Medulla oblongata (tissue), 1 donor: Measurements from ENCODE around the gene EPHA3.

Experiments used
- DNase-seq: peaks from one replicate; pipeline ENCODE4 v3.0.0-alpha.2; 2015; ENCODE audit errors: extremely low spot score

EPHA3 gene

DNA sequence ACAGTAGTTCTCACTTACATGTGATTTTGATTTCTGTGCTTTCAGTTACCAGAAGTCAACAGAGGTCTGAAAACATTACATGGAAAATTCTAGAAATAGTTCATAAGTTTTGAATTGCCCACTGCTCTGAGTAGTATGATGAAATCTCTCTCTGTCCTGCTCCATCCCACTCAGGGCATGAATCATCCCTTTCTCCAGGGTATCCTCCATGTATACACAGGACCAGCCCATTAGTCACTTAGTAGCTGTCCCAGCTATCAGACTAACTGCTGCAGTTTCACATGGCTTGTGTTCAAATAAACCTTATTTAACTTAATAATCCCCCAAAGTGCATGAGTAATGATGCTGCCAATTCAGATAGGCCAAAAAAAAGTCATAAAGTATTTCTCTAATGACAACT lies 38.6 kb downstream of the EPHA3 start:
- no peak for DNase-seq

DNA sequence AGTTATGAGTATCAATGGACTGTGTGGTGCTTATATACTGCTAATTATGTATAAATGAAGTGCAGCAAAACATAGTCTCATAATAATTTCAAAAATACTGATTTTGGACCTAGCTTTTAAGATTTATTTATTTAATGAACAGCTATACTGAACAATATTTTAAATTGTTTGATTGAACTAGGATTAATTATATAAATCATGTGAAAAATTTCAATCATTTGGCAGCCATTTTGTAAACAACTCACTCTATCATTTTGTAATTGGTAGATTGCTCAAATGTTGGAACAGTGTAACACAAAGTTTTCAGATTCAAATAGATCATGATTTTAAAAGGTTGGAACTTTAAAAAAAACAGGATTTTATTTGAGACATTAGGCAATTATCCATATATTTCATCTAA lies 47.0 kb downstream of the EPHA3 start:
- no peak for DNase-seq

DNA sequence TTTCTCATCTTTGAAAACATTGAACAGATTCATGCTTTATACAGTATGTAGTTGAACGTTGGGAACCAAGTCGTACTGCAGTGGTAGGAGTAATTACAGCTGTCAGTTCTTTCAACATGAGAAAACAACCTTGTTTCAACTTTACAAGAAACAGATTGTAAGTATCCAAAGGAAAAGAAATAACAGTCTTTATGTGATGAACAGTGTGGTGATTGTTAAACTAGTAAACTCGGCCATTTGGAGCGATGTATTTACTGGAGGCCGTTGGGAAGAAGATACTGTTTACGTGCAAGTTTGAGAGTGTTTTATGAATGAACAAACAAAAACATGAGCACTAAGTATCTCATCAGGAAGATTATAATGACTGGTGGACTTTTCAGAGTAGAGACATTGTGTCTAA lies 48.4 kb downstream of the EPHA3 start:
- peak; percentile 15 for DNase-seq

DNA sequence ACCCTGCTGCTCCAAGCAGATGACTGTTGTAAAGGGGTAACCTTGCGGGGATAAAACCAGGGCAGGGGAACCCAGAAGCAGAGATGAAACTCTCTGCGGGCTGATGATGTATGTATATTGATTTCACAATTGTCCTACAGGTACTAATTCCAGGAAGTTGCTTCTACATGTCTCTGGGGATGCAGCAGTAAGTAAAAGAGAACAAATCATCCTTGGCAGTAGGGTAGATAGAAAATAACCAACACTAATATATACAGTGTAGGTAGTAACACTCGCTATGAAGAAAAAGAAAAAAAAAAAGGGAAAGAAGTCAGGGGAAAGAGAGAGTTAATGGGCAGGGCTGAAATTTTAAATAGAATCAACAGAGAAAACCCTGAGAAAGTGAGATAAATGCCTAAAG lies 50.2 kb downstream of the EPHA3 start:
- DNase-seq, result no peak

DNA sequence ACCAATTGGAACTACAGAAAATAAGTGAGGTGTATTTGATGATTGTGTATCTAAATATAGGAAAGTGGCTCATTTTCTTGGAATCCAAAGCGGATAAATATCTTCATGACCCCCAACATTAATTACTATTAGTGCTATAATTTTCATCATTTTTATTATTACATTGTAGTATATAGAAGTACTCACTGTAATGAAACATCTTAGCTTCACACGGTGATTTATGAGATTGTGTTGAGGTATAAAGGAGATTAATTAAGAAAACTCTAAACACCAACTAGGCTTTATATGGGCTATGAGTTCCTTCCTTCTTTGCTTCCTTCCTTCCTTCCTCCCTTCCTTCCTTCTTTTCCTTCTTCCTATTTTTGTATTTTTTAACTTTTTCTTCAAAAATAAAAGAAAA lies 52.2 kb downstream of the EPHA3 start:
- no peak for DNase-seq

DNA sequence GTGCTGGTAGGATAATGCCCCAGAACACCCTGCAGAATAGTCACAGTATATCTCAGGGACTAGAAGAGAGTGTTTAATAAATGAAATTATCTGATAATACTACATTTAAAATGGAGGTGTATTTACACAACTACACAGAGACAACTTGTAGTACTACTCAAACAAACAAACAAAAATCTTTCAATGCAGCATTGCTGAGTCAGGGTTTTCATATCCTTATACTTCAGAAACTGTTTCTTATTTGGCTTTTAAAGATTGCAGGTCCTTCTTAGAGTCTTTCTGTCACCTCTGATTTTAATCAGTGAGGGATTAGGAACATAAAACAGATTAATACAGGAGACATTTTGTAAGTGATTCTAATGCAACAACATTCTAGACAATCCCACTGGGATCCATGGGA lies 57.4 kb downstream of the EPHA3 start:
- DNase-seq, result no peak

DNA sequence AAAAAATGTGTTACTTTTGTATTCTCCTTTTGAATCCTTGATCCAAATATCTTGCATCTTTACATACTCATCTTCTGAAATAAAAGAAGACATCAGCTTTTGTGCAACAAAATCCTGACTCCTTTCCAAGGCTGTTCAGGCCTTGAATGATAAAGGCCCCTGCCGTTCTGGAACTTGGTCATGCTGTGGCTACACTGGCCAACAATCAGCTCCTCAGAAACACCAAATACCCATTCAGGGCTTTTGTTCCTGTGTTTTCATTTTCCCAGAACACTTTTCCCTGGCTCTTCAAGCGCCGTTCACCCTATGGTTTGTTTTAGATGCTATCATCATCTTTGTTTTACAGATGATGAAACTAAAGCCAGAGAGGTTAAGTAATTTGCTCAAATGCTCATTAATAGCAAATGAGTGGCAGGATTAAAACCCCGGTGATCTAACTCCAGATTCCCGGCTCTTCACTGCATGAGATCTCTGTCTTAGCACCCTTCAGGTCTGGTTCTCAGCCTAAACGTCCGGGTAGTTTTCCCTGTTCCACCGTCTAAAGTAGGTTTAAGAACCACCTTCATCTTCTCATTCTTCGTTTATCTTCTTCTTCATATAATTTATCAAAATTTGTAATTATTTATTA lies 58.3 kb downstream of the EPHA3 start:
- DNase-seq, result peak; percentile 23

DNA sequence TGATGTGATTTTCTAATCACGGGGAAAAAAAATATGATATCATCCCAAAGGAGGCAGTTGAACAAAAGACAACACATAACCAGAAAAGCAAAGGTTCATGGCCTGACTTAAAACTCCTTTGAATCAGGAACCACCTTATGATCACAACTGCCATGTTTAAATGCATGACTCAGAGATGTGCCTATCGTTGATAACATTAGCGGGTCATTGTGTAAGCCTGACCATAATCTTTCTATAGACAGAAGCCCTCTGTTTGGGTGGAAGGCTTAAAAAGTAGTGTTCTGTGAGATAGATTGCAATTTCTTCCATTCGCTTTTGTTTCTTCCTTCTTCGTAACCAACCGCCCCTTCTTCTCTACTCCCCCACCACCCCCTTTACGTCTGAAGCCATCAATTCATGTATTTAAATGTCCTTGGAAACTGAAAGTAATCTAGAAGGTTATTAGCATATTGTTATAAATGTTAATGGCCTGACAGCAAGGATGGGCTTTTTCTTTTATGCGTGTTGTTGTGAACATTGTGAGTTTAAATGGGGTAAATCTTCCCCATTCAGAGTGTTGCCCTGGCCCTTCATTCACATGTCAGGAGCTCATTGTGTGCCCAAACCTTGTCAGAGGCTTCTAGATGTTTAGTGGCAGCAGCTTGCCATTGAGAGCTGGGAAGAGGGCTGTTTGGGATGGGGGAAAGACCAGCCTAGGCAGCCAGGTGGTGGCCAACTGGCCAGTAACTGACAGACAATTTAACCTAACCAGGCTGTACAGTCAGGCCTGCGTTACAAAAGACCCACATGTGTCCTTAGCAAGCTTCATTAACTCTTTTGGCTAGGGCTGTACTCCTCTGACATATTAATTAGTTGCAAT lies 64.5 kb downstream of the EPHA3 start:
- no peak for DNase-seq

DNA sequence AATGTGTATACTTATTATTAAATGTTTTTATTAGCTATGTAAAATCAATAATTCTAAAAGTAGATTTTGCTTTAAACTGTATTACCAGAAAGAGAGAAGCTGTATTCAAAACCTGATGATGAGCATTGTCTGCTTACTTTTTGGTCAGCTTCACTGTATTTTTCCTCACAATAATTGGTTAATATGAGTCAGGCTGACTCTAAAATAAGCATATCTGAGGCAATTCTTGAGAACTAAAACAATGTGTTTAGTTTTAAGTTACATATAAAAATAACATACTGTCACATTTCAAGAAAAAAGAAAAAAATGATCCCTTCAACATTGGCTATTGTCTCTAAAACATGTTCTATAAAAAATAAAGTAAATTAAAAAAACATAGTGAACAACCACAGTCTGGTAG lies 66.1 kb downstream of the EPHA3 start:
- DNase-seq, result no peak

DNA sequence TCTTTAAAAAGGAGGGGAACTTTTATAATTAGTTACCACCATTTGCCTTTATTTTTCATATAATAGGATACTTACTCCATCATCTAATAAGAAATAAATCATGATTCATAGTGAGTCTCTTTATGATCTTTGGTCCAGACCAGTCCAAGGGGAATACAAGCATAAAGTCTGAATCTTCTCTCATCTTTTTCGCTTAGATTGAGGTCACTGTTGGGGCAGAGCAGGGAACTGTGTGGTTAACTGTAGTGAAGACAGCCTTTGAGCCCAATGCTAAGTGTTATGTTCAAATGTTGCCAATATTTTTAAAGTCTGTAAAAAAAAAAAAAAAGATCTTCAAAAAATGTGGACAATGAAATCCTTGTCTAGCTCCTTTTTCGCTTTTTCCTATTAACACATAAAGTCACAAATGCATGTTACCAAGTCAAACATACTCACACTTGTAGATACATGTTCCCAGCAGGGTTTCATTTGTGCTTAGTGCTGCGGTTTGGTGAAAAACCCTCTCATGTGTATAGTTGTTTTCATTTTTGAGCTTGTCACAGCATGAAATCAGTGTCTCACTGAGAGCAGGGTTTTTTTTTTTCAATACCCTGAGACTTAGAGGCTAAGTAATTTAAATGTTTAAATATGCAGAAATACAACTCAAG lies 72.1 kb downstream of the EPHA3 start:
- DNase-seq, result no peak

DNA sequence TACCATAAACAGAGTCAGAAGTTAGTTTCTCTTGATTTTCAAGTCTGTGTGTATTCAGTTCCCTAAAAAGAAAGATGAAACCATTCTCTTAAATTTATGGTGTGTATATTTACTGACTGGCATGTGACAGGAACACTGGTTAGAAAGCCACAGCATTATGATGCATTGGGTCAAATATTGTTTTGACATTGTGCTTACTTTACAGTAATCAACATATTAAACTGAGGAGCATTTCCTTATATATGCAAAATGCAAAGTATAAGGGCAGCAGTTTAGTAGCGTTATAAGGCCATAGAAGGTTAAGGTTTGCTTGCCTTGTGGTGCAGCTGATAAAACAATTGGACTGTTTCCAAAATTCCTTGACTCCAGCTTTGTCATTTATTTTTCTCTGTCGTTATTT lies 72.9 kb downstream of the EPHA3 start:
- no peak for DNase-seq

DNA sequence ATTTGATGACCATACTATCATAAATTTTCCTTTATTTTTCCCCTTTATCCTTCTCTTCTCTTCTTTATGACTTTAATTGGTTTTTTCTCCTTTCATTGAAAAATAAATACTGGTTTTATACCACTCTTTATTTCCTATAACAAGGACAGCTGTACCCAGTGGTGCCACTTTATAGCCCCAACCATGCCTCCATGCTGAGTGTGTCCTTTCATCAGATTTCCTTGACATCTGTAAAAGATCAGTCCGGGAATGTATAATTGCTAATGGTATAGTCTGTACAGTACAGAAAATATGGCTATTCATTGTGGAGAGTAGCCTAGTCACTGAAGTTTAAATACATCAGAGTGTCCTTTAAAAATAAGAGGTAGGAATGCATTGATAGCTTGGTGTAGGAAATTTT lies 74.6 kb downstream of the EPHA3 start:
- no peak for DNase-seq

DNA sequence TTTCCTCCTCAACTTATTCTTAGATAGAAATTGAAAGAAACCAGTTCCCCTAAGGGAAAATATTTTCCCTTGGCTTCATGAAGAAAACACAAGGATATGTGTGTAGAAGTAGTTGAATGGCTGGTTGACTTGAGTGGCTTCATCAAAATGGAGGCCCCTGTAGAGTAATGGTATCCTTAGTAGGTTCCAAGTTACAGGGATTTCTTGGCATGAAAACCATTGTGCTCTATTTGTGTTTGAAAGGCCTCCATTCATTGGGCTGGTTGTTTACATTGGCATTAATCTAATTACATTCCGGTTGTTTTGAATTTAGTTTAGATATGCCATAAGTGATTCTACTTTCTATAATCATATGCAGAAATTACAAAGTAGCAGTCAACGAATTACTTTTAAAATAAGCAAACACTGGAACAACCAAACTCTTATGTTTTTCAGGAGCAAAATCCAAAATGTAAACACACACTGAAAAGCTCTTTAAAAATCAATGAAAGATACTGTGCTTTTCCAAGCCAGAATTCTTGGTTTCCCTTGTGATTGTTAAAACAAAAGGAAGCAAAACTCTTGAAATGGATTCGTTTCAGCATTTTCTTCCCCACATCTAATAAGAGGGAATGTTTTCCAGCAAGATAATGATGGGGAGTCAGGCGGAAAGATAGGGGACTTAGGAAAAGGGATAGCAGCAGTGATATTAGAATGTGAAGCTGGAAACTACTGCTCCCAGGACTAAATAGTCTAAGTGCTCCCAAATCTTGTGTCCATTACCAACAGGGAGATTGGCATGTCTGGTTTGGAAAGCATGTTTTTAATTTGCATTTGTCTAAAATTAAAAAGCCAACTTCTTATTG lies 77.0 kb downstream of the EPHA3 start:
- DNase-seq, result no peak

DNA sequence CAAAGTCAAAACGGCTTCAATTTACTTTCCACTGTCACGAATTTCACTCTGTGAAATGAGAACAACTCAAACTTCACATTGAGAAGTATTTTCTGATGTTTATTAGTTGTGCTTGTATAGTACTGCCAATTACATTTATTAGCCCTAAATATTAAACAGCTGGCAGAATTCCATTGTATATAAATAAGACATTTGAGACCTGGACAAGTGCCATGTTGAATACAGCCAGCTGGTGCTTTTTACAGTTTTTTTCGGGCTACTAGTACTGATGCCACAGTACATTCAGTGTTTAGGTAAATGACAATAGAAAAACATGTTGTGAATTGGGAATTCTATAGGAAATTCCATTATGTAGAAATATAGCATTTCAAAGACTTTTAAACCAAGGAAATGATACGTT lies 79.0 kb downstream of the EPHA3 start:
- no peak for DNase-seq

DNA sequence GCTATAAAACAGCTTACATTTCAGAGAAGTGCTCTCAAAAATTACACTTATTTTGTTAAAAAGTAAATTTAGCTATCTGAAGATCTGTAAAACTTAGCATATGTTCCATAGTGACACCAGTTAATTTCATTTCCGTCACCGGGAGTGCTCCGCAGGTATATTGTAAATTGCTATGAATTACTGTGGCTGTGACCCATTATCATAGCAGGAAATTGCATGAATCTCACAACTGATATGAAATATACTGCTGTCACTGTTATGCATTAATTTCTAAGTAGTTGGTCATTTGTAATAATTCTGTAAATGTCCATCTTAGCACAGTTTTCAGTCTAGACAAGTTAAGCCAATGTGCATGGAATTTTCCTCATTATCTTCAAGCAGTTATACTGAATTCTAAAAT lies 91.2 kb downstream of the EPHA3 start:
- DNase-seq, result no peak

DNA sequence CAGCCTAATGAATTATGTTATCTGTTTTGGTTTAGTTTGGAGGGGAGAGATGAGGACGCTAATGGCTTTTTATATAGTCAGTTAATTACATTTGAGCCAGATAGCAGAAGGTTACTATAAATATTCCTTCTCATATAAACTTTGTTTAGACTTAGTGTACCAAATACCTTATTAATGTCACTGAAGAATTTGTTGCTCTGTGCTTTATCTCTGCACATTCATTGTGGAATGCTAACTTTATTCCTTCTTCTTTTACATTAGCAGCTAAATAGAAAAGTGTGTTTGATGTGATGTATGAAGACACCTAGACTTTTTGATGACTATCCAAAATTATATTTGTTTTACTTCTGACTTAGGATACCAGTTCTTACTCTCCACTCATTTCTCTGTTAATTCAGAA lies 105.2 kb downstream of the EPHA3 start:
- DNase-seq, result no peak

DNA sequence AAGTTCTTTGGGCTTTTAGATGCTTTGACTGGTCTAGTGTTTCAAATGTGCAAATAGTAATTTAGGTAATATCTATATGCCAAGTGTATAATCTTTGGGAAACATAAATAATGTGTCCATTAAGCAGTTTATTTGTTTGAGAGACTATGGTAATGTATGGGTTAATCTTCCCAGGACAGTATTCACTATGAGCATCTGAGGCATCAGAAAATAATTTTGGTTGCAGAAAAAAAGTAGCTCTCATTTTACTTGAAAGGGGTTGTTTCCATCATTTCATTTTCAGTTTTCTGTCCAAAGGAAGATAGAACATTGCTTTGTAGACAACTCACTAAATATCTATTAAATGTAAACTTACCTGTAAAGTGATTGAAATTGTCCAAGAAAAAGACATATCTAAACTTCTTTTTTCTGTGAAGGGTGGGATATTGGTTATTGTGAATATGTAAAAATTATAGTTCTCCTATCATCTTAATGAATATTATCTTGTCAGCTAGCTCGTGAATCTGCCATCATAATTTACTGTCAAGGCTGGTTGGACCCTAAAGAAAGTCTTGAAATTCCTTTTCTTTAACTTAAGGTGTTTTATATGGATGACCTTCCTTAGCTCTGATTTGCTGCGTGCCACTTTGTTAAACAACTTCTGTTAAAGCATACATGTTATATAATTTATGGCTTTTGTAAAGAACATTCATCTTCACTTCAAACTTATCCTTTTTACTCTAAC lies 108.8 kb downstream of the EPHA3 start:
- DNase-seq, result no peak

DNA sequence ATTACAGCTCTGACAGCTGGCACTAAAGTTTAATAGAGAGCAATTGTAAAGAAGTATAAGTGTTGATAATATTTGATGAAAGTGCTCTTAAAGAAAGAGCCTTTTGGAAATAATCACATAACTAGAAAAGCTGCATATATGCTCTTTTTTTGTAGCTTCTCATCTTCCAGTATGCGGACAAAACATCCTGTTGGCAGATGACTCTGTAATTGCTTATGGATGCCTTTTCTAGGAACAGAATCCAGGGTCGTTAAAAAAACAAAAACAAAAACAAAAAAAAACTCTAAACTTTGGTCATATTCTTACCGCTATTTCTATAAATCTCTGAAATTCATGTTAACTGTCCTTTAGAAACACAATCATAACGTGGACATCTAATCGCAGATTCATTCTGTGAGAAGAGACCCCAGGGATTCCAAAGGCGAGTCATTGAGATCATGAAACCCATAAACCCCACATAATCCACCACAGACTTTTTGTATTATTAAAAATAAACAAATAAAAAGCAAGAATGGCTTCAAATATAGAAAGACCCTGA lies 109.8 kb downstream of the EPHA3 start:
- DNase-seq, result no peak

DNA sequence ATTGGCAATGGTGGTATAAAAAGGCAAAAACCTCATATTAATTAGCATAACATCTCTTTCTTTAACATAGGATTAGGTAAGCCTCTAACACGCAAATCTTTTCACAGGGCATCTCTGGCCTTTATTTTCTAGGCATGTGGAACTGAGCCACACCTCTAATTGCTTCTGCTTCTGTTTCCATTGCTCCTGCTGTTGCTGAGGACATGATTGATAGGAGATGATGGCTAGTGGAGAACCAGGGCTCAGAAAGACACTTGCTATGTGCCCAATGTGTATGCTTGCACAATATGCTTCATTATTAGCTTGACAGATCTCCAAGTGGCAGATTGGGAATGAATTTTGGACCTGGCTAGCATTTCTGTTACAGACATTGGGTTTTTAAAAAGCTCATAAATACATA lies 114.5 kb downstream of the EPHA3 start:
- DNase-seq, result no peak

DNA sequence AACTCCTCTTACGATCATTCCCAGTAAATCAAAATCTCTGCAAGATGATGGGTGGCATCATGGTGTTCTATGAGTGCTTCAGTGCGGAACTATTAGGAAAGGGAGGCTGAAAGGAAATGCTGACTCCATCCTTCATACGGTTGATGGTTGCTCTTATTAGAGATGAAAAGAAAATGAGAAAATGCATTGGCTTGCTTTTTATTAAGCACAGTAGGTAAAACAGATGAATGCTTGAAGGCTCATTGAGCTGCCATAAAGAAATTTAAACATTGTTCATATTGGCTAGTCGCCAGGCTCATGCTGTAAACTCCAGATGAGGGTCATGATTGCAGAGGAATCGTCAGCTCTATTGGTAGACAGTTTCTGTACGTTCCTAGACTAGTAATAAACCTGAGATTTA lies 115.8 kb downstream of the EPHA3 start:
- DNase-seq, result no peak

DNA sequence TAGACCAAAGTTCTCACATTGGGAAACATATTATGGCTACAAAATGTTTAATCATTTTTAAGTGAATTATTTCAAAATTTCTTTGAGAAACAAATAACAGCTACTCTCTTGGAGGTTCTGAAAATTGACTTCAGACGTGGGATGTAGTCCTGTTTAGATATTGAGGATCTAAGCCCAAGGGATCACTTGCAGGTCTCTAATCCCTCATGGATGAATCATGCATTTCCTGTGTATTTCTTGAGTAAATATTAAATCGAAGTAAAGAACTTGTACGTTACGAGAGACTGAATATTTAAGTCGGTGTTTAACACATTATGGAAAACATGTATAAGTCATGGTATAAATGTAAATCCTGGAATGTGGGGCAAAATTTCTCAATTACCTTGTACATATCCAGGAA lies 119.8 kb downstream of the EPHA3 start:
- DNase-seq, result no peak
